ENCODE results near the gene GPS2. TPM values are rescaled to one million over a fixed set of nuclear protein-coding genes. Genes with fewer than 3 reads are reported as not detected.
"Not testable (repeated sequence)": the region's sequence is repeated elsewhere in the genome, so short reads cannot be mapped to it uniquely, and the experiment has no call there.

Gene GPS2
- total RNA-seq, 4 donors from 2014 or later = 93.2 to 148 (median 94.2) TPM

GRCh38 chr17:7343250-7343649 lies 28.1 kb upstream of the GPS2 start:
- no peak for DNase-seq
- Histone ChIP-seq H3K36me3 (no peaks in the 10 kb centered on the region), H3K9me3 (no peaks in the 10 kb centered on the region), H3K4me1 (peaks cover 0 to 3% (median 0%) of the 10 kb centered on the region in 4 donors), H3K4me3 (no peak overlapping the region), H3K27ac (no peak overlapping the region), H3K27me3 (no peaks in the 10 kb centered on the region)
- TF ChIP-seq POLR2A (IDR thresholded peaks at IDR 0.05) = no peak
- TF ChIP-seq CTCF (IDR thresholded peaks at IDR 0.05) = no peak

- DNase-seq = no peak
- H3K4me1 ChIP-seq = peaks cover 0 to 5% (median 1%) of the 10 kb centered on the region in 4 donors
- H3K4me3 ChIP-seq = no peak overlapping the region
- H3K27ac ChIP-seq = no peak overlapping the region
- no peaks in the 10 kb centered on the region for H3K36me3 ChIP-seq
- no peaks in the 10 kb centered on the region for H3K9me3 ChIP-seq
- TF ChIP-seq CTCF (IDR thresholded peaks at IDR 0.05) = no peak
- TF ChIP-seq POLR2A (IDR thresholded peaks at IDR 0.05) = no peak
- H3K27me3 ChIP-seq = no peaks in the 10 kb centered on the region
Observed at GRCh38 chr17:7341842-7342241, 26.7 kb upstream of the GPS2 start.

GRCh38 chr17:7340179-7340578 lies 25.0 kb upstream of the GPS2 start:
- H3K4me3 ChIP-seq = no peak overlapping the region
- H3K9me3 ChIP-seq = no peaks in the 10 kb centered on the region
- no peak overlapping the region for H3K27ac ChIP-seq
- peaks cover 0 to 14% (median 5%) of the 10 kb centered on the region in 4 donors for H3K4me1 ChIP-seq
- no peak for DNase-seq
- no peaks in the 10 kb centered on the region for H3K36me3 ChIP-seq
- no peak for TF ChIP-seq CTCF (IDR thresholded peaks at IDR 0.05)
- no peak for TF ChIP-seq POLR2A (IDR thresholded peaks at IDR 0.05)
- H3K27me3 ChIP-seq = no peaks in the 10 kb centered on the region

- Histone ChIP-seq H3K4me3 (peak overlapping the region in 3 of 4 donors; percentile 50 to 70 (median 52)), H3K4me1 (peaks cover 0 to 16% (median 5%) of the 10 kb centered on the region in 4 donors), H3K27ac (peak overlapping the region; percentile 19 to 94 (median 58))
- DNase-seq, H3K9me3 ChIP-seq, H3K27me3 ChIP-seq, H3K36me3 ChIP-seq: not testable (repeated sequence)
Observed at GRCh38 chr17:7337600-7337999, 22.4 kb upstream of the GPS2 start.

- Histone ChIP-seq H3K27me3 (no peaks in the 10 kb centered on the region), H3K36me3 (no peaks in the 10 kb centered on the region), H3K27ac (peak within 1 kb of the TSS; percentile 62 to 94 (median 84)), H3K9me3 (no peaks in the 10 kb centered on the region), H3K4me1 (peaks cover 0 to 16% (median 8%) of the 10 kb centered on the region in 4 donors), H3K4me3 (peak within 1 kb of the TSS; percentile 48 to 70 (median 51))
- peak in 2 of 3 donors; percentile 94 to 95 for DNase-seq
- TF ChIP-seq CTCF (IDR thresholded peaks at IDR 0.05) (no peak), POLR2A (IDR thresholded peaks at IDR 0.05) (no peak)
Observed at GRCh38 chr17:7336240-7337175, 21.3 kb upstream of the GPS2 start, which contains the start of gene ACAP1. TSS of gene ACAP1 (plus strand) at chr17:7336529. CDS start at chr17:7336735, 206 bp downstream.

- Histone ChIP-seq H3K27ac (peak overlapping the region in 3 of 4 donors; percentile 62 to 94 (median 86)), H3K4me1 (peaks cover 0 to 18% (median 8%) of the 10 kb centered on the region in 4 donors), H3K4me3 (peak overlapping the region in 1 of 4 donors; percentile 70)
- not testable (repeated sequence) for H3K9me3 ChIP-seq, H3K27me3 ChIP-seq, DNase-seq, H3K36me3 ChIP-seq
Observed at GRCh38 chr17:7335765-7336164, 20.6 kb upstream of the GPS2 start.
